Mucosa of descending colon (tissue), 3 donors: ENCODE data around the gene CGNL1. TPM values are rescaled to one million over a fixed set of nuclear protein-coding genes. Genes with fewer than 3 reads are reported as not detected.

ENCODE experiments used
- ATAC-seq: fragments of 200-7000 bp; cut with Tn5 transposase; one replicate; pipeline ENCODE4 v1.9.1; 2020; ENCODE audit warnings: mild to moderate bottlenecking, moderate library complexity
- DNase-seq, 3 donors: peaks; one replicate each; pipeline ENCODE4 v3.0.0-alpha.2; 2020
- H3K36me3 ChIP-seq: fragments of 200-600 bp; one replicate; pipeline ENCODE4 v1.8.0; 2021; ENCODE audit warnings: low read depth, mild to moderate bottlenecking
- H3K4me1 ChIP-seq: fragments of 200-600 bp; one replicate; pipeline ENCODE4 v1.8.0; 2021; ENCODE audit warnings: low read depth, mild to moderate bottlenecking
- H3K4me3 ChIP-seq: fragments of 200-600 bp; one replicate; pipeline ENCODE4 v1.8.0; 2021; ENCODE audit warnings: mild to moderate bottlenecking
- H3K9me3 ChIP-seq: fragments of 200-600 bp; one replicate; pipeline ENCODE4 v1.8.0; 2021; ENCODE audit warnings: mild to moderate bottlenecking
- intact Hi-C, 2 donors: fragments of 100-400 bp; cut with DNase I in 1 of 2; cut with micrococcal nuclease in 1 of 2; formaldehyde crosslinking; loops; one replicate each; pipeline versions ENCODE4 v1.11.0 to v1.11.1; 2022; cut with DNase I, micrococcal nuclease
- total RNA-seq, 3 donors: library from RNA; stranded (reverse); fragmentation: NEBNext Ultra II Directional in 2 of 3; extraction: Animal tissue kit (Norgen Biotek cat#: 25700) in 2 of 3; gene quantifications; one replicate each; pipeline versions ENCODE4 v1.2.1 to v1.2.4, GENCODE V29; 2021 to 2023
- TF ChIP-seq, protein P1 (sequence below): fragments of 200-600 bp; IDR thresholded peaks from one replicate; pipeline ENCODE4 v1.8.0; 2022; ENCODE audit warnings: antibody characterized with exemption, mild to moderate bottlenecking
- donor health status: DM: no; HTN: no; CAD: no; lungs with moderate emphysema.
- donor health status: DM: no; HTN: no; CAD: no.
- donor health status: DM: no; HTN: yes; CAD: no.

Gene CGNL1
- total RNA-seq, 3 donors from 2014 or later = 3.3 to 4.5 (median 3.9) TPM

DNA sequence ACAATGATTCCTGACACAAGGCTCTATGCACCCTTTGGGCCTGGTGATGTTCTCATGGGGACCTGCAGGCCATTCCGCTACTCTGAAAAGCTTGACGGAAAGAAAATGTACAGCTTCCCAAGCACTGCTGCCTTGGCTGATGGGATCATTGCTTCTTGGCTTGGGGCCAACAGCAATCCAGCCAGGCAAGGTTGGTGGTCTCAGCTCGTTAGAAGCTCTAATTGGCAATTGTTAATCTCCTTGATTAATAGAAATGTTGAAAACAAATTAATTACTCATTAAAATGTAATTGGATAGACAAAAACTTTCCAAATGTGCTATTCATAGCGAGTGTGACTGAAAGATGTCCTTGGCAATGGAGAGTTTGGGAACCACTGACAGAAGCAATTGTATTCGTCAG lies 199.1 kb downstream of the CGNL1 start:
- Histone ChIP-seq H3K36me3 (no peaks in the 10 kb centered on the region), H3K9me3 (no peaks in the 10 kb centered on the region), H3K4me1 (peaks cover 5% of the 10 kb centered on the region), H3K4me3 (no peak overlapping the region)
- intact Hi-C loops = no loop called here
- DNase-seq (no peak), ATAC-seq (no peak)
- TF ChIP-seq, protein P1, sequence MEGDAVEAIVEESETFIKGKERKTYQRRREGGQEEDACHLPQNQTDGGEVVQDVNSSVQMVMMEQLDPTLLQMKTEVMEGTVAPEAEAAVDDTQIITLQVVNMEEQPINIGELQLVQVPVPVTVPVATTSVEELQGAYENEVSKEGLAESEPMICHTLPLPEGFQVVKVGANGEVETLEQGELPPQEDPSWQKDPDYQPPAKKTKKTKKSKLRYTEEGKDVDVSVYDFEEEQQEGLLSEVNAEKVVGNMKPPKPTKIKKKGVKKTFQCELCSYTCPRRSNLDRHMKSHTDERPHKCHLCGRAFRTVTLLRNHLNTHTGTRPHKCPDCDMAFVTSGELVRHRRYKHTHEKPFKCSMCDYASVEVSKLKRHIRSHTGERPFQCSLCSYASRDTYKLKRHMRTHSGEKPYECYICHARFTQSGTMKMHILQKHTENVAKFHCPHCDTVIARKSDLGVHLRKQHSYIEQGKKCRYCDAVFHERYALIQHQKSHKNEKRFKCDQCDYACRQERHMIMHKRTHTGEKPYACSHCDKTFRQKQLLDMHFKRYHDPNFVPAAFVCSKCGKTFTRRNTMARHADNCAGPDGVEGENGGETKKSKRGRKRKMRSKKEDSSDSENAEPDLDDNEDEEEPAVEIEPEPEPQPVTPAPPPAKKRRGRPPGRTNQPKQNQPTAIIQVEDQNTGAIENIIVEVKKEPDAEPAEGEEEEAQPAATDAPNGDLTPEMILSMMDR = no peak

DNA sequence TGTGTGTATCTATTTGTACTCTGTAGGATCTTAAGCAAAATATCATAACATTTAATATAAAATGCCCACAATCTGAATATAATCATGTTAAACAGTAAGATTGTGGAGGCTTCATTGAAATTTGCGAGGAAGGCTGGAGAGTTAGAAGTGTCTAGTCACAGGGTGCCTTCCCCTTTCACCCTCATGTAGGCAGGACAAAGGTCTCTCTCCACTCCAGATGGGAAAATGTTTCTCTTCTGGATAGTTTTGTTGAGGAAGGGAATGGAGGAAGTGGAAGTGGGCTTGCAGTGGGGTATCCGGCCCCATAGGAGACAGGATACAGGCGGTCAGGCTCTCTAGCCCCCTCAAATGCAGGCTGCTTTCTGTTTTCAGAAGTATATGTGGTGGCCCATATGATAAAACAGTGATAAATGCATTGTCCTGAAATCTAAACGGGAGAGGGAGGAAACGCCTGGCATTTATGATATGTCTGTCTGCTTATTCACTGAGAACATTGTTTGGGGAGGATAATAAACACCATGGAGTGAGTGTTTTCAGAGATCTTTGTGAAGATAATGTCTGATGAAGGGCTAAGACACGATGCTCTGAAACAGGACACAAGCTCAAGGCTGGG lies 202.1 kb downstream of the CGNL1 start:
- no peaks in the 10 kb centered on the region for H3K36me3 ChIP-seq
- H3K4me3 ChIP-seq = no peak overlapping the region
- DNase-seq = no peak
- TF ChIP-seq, protein P1 = no peak
- peaks cover 5% of the 10 kb centered on the region for H3K9me3 ChIP-seq
- ATAC-seq = peak; percentile 84
- intact Hi-C loops = no loop called here
- H3K4me1 ChIP-seq = peaks cover 23% of the 10 kb centered on the region

DNA sequence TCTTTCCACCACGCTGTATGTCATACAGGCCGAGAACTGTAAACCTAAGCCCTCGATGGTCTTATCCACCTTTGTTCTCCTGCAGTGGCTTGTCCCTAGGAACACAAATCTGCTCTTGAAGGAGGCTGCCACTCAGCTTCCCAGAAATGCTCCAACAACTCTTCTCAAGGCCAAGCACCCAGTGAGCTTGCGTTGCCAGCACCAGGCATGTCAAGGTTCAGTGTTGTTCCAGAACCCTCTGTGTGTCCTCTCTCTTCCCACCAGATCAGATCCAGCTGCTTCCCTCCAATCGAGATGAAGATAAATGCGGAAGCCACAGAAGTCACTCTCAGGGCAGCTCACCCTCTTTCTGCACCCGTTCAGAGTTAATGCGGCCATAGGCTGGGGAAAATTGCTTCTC lies 204.1 kb downstream of the CGNL1 start:
- Histone ChIP-seq H3K4me1 (peaks cover 23% of the 10 kb centered on the region), H3K4me3 (no peak overlapping the region), H3K36me3 (no peaks in the 10 kb centered on the region), H3K9me3 (peaks cover 11% of the 10 kb centered on the region)
- DNase-seq (no peak), ATAC-seq (no peak)
- TF ChIP-seq, protein P1 = no peak
- intact Hi-C loops = no loop called here

DNA sequence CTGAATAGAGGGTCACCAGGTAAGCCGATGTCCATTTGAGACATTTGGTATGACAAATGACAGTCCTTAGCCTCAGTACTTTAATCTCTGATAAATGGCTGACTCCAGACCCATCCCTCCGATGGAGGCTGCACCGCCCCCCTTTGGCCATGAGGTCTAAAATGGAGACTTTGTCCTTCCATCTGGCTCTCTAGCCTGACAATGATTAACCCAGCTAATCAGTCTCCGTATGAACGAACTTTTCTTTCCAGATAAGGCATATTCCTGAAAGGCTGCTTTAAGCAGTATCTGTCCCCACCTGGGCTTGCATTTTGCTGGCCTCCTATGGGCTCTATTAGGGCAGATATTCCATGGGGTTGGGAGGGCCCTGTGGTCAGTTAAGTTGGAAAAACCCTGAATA lies 204.6 kb downstream of the CGNL1 start:
- ATAC-seq = peak; percentile 83
- TF ChIP-seq, protein P1 = no peak
- intact Hi-C loops = no loop called here

DNA sequence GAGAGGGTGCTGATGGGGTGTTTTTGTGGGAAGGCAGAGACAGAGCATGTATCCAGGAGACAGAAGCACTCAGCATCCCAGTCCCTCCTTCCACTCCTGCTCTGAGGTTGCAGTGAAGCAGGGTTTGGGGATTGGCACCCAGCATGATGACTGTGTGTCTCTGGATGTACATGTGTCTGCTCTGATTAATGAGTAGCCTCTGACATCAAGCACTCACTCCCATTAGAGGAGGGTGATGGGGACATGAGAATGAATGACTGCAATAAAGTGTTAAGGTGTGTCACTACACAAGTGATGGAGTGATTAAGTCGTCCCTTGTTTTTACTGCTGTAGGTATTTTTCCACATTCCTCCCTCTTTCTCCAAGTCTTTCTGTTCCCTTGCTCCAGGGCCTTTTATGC lies 205.8 kb downstream of the CGNL1 start:
- intact Hi-C loops = no loop called here
- TF ChIP-seq, protein P1 = no peak
- ATAC-seq (no peak), DNase-seq (no peak)
- Histone ChIP-seq H3K9me3 (peaks cover 11% of the 10 kb centered on the region), H3K4me1 (peaks cover 23% of the 10 kb centered on the region), H3K36me3 (no peaks in the 10 kb centered on the region), H3K4me3 (no peak overlapping the region)

More for the DNA sequence above, 204.6 kb downstream of the CGNL1 start:
- peak in 2 of 3 donors; percentile 66 to 73 for DNase-seq
- peaks cover 11% of the 10 kb centered on the region for H3K9me3 ChIP-seq
- peaks cover 23% of the 10 kb centered on the region for H3K4me1 ChIP-seq
- H3K36me3 ChIP-seq = no peaks in the 10 kb centered on the region
- H3K4me3 ChIP-seq = no peak overlapping the region

DNA sequence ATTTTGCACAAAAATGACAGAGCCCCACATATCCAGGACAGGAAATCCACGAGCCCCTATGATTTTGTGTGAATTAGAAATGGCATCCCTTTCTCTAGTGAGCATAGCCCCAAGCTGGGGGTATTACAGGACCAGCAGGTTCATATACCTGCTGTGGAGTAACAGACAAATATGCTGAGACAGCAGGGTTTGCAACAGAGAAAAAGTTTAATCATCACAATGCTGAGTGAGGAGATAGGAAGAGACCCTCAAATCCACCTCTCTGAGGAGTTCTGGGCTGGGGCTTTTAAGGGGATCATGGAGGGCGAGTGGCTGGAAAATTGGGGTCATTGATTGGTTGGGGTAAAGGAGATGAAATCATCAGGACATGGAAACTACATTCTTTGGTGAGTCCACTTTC lies 207.0 kb downstream of the CGNL1 start:
- no peak for ATAC-seq
- no peaks in the 10 kb centered on the region for H3K36me3 ChIP-seq
- no peak overlapping the region for H3K4me3 ChIP-seq
- TF ChIP-seq, protein P1 = no peak
- intact Hi-C loops = no loop called here
- peaks cover 11% of the 10 kb centered on the region for H3K9me3 ChIP-seq
- DNase-seq = no peak
- H3K4me1 ChIP-seq = peaks cover 23% of the 10 kb centered on the region
